ENCODE measurements around the gene SMAD5. TPM values are rescaled to one million over a fixed set of nuclear protein-coding genes. Genes with fewer than 3 reads are reported as not detected.

The SMAD5 gene
- total RNA-seq, 4 donors from 2014 or later, result 25.6 to 50.1 (median 32.0) TPM

DNA sequence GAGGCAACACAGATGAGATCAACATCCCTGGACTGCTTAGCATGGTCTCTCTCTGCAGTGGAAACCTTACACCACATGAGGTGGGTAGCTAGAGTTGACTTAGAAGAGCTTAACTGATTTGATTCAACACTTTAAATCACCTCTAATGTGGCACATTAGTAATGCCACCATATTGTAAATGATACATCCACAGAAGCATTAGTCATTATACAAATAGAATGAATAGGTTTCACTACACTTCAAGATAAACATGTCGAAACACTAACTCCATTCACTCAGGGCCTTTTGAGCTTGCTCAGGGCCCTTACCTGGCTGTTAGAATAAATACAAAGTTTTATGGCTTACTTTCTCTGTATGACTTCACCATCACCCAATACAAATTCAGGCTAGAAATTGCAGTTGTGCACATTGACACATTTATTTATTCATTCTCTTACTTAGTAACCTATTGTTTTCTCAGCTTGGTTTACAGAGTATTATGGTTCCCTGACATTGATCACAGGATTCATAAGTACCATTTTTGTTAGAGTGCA, 9.3 kb upstream of the SMAD5 start:
- in situ Hi-C loops (cut with MboI; ENCODE audit: low sequenced_read_pairs in 4 of 4), result no loop called here
- Histone ChIP-seq H3K36me3 (no peaks in the 10 kb centered on the region), H3K27ac (no peak overlapping the region), H3K4me1 (no peaks in the 10 kb centered on the region), H3K27me3 (no peaks in the 10 kb centered on the region), H3K9me3 (no peaks in the 10 kb centered on the region), H3K4me3 (no peak overlapping the region)
- no peak for DNase-seq
- intact Hi-C loops (cut with DNase I; ENCODE audit: low total_unique reads), result no loop called here
- TF ChIP-seq POLR2A (IDR thresholded peaks at IDR 0.05), result no peak
- TF ChIP-seq, protein P1, sequence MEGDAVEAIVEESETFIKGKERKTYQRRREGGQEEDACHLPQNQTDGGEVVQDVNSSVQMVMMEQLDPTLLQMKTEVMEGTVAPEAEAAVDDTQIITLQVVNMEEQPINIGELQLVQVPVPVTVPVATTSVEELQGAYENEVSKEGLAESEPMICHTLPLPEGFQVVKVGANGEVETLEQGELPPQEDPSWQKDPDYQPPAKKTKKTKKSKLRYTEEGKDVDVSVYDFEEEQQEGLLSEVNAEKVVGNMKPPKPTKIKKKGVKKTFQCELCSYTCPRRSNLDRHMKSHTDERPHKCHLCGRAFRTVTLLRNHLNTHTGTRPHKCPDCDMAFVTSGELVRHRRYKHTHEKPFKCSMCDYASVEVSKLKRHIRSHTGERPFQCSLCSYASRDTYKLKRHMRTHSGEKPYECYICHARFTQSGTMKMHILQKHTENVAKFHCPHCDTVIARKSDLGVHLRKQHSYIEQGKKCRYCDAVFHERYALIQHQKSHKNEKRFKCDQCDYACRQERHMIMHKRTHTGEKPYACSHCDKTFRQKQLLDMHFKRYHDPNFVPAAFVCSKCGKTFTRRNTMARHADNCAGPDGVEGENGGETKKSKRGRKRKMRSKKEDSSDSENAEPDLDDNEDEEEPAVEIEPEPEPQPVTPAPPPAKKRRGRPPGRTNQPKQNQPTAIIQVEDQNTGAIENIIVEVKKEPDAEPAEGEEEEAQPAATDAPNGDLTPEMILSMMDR (IDR thresholded peaks at IDR 0.05 in 4 of 5, conservative IDR thresholded peaks at IDR 0.05 in 1 of 5), result no peak
- ATAC-seq, result no peak

DNA sequence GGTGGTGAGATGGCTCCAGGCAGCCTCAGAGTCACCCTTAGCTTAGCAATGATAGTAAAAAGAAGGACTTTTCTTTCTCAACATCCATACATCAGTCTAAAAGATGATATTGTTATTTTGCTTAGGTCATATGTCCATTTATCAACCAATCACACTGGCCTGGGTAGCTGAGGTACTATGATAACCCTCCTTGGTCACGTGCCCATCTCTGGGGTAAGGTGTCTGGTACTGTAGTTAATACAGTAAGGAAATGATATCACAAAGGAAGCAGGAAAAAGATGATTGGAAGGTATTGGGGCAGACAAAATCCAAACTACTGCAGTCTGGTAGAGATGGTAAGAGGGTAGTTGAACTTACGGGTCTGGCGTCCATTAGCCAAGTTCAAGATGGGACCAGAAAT, 5.1 kb upstream of the SMAD5 start:
- Histone ChIP-seq H3K36me3 (no peaks in the 10 kb centered on the region), H3K27ac (no peak overlapping the region), H3K4me1 (peaks cover 5 to 7% of the 10 kb centered on the region in 2 donors), H3K4me3 (no peak overlapping the region), H3K9me3 (no peaks in the 10 kb centered on the region), H3K27me3 (no peaks in the 10 kb centered on the region)
- intact Hi-C loops (cut with DNase I; ENCODE audit: low total_unique reads), result no loop called here
- DNase-seq (no peak), ATAC-seq (no peak)
- TF ChIP-seq, protein P1 (IDR thresholded peaks at IDR 0.05 in 4 of 5, conservative IDR thresholded peaks at IDR 0.05 in 1 of 5), result no peak
- TF ChIP-seq POLR2A (IDR thresholded peaks at IDR 0.05), result no peak
- in situ Hi-C loops (cut with MboI; ENCODE audit: low sequenced_read_pairs in 4 of 4), result no loop called here

DNA sequence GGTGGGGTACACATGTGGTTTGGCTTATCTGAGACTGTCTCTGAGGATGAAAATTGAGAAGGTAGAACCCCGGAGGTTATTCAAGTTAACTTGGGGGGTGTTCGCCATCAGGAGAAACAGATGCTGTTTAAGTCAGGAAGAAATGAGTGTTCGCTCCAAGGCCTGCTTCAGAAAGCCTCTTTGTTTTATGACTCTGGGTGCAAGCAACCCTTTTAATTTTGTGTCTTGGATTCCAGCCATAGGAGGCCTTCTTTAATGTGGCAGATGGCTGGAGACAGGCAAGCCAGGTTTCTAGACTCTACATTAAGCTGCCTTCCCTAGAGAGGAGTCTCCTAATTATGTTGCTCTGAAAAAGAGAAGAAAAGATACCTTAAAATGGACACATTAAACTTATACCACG, 4.2 kb upstream of the SMAD5 start:
- TF ChIP-seq POLR2A (IDR thresholded peaks at IDR 0.05), result no peak
- TF ChIP-seq, protein P1 (IDR thresholded peaks at IDR 0.05 in 4 of 5, conservative IDR thresholded peaks at IDR 0.05 in 1 of 5), result no peak
- no peak for DNase-seq
- H3K27me3 ChIP-seq, result no peaks in the 10 kb centered on the region
- intact Hi-C loops (cut with DNase I; ENCODE audit: low total_unique reads) (no loop called here), in situ Hi-C loops (cut with MboI; ENCODE audit: low sequenced_read_pairs in 4 of 4) (no loop called here)
- no peak overlapping the region for H3K4me3 ChIP-seq
- peaks cover 6 to 7% of the 10 kb centered on the region in 2 donors for H3K4me1 ChIP-seq
- no peaks in the 10 kb centered on the region for H3K9me3 ChIP-seq
- H3K27ac ChIP-seq, result no peak overlapping the region
- ATAC-seq, result no peak
- no peaks in the 10 kb centered on the region for H3K36me3 ChIP-seq

DNA sequence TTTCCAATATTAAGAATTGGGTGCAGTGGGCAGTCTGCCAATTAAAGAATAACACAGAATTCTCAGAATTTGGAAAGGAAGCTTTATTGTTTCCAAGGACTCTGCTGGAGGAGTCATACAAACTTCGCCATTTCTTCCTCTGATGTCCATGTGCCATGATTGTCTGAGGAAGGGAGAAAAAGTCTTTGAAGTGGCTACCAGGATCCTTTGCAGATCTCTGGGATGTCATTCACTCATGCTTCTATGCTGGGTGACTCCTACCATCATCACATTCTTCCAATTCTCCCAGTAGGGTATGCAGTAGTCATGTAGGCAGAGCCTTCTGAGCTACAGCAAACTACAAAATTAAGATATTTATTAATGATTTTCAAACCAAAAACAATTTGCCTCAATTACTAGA, 3.2 kb upstream of the SMAD5 start:
- peaks cover 12 to 15% of the 10 kb centered on the region in 2 donors for H3K4me1 ChIP-seq
- in situ Hi-C loops (cut with MboI; ENCODE audit: low sequenced_read_pairs in 4 of 4), result no loop called here

More for the DNA sequence above, 3.2 kb upstream of the SMAD5 start:
- Histone ChIP-seq H3K4me3 (no peak overlapping the region), H3K27ac (no peak overlapping the region), H3K9me3 (no peaks in the 10 kb centered on the region), H3K27me3 (no peaks in the 10 kb centered on the region), H3K36me3 (no peaks in the 10 kb centered on the region)
- DNase-seq, result no peak
- ATAC-seq, result no peak
- intact Hi-C loops (cut with DNase I; ENCODE audit: low total_unique reads), result no loop called here
- no peak for TF ChIP-seq POLR2A (IDR thresholded peaks at IDR 0.05)
- TF ChIP-seq, protein P1 (IDR thresholded peaks at IDR 0.05 in 4 of 5, conservative IDR thresholded peaks at IDR 0.05 in 1 of 5), result no peak
